HepG2 (cell line): ENCODE data around the gene C1QL4. TPM values are rescaled to one million over a fixed set of nuclear protein-coding genes. Genes with fewer than 3 reads are reported as not detected.

Experiments
- FLYWCH1 ChIP-seq: sonication (generic); formaldehyde crosslinking; IDR thresholded peaks from 2 replicates; pipeline ENCODE4 v1.8.1; 2023; ENCODE audit warnings: mild to moderate bottlenecking, missing genetic modification reagents
- KMT2B ChIP-seq: IDR thresholded peaks from 2 replicates; pipeline ENCODE4 v1.6.1; 2016; ENCODE audit warnings: missing genetic modification reagents, missing compliant biosample characterization
- MED13 ChIP-seq: sonication (generic); formaldehyde crosslinking; IDR thresholded peaks from 2 replicates; pipeline ENCODE4 v1.5.0; 2020; ENCODE audit warnings: missing genetic modification reagents
- RFXAP ChIP-seq: sonication (generic); formaldehyde crosslinking; IDR thresholded peaks from 2 replicates; pipeline ENCODE4 v1.4.0; 2020; ENCODE audit warnings: missing genetic modification reagents, borderline replicate concordance
- SATB2 ChIP-seq: sonication (generic); formaldehyde crosslinking; IDR thresholded peaks from 2 replicates; pipeline ENCODE4 v1.5.0; 2020; ENCODE audit warnings: missing genetic modification reagents
- SIN3A ChIP-seq: IDR thresholded peaks from 2 replicates; pipeline ENCODE4 v1.6.1; 2011; ENCODE audit warnings: low read depth, mild to moderate bottlenecking, control low read depth, low read length, borderline replicate concordance
- ZGPAT ChIP-seq: IDR thresholded peaks from 2 replicates; pipeline ENCODE4 v1.6.1; 2016; ENCODE audit warnings: mild to moderate bottlenecking
- ZNF501 ChIP-seq: sonication (generic); formaldehyde crosslinking; IDR thresholded peaks from 2 replicates; pipeline ENCODE4 v1.5.1; 2020; ENCODE audit warnings: mild to moderate bottlenecking, moderate library complexity, missing genetic modification reagents
- ZNF687 ChIP-seq: sonication (generic); formaldehyde crosslinking; IDR thresholded peaks from 2 replicates; pipeline ENCODE4 v1.5.1; 2020; ENCODE audit warnings: mild to moderate bottlenecking, missing genetic modification reagents, moderate library complexity
- ZSCAN31 ChIP-seq: sonication (generic); formaldehyde crosslinking; IDR thresholded peaks from 2 replicates; pipeline ENCODE4 v1.5.0; 2020; ENCODE audit warnings: low read depth, mild to moderate bottlenecking, missing genetic modification reagents
- polyA plus RNA-seq, 8 experiments: library from polyadenylated mRNA; depleted of rRNA in 3 of 8; stranded (reverse) in 7 of 8; unstranded in 1 of 8; fragments of >200 nt; fragmentation: Illumina TruSeq in 4 of 8; extraction: Trizol in 4 of 8; gene quantifications; 2 replicates each; pipeline versions ENCODE4 v1.2.1 to v1.2.3, GENCODE V29; 2011 to 2016; ENCODE audit warnings: low read depth in 4 of 8, missing spikeins in 1 of 8, mixed read lengths in 1 of 8; ENCODE audit not compliant: insufficient read depth in 1 of 8
- total RNA-seq, 5 experiments: library from RNA; depleted of rRNA; stranded (reverse); fragments of >200 nt; fragmentation: Illumina TruSeq; extraction: Trizol; gene quantifications; 2 replicates each; pipeline ENCODE4 v1.2.3, GENCODE V29; 2016; ENCODE audit warnings: low read depth in 1 of 5
- TF ChIP-seq, protein P1 (sequence below), 2 experiments: sonication (generic) in 1 of 2; formaldehyde crosslinking in 1 of 2; IDR thresholded peaks; 2 replicates each; pipeline versions ENCODE4 v1.6.1 to v1.9.0; 2014 to 2022; ENCODE audit warnings: antibody characterized with exemption in 1 of 2, borderline replicate concordance in 1 of 2, inconsistent platforms in 1 of 2, low read depth in 1 of 2, missing genetic modification reagents in 1 of 2
- TF ChIP-seq, protein P2 (sequence below): sonication (generic); formaldehyde crosslinking; IDR thresholded peaks from 2 replicates; pipeline ENCODE4 v1.5.0; 2020; ENCODE audit warnings: mild to moderate bottlenecking, missing genetic modification reagents

Gene C1QL4
- total and polyA plus RNA-seq, 2 of the 13 experiments (the other 11 are each of a cell fraction or from before 2014, with no cell fraction given), result 0.03 TPM; not detected in 1

DNA sequence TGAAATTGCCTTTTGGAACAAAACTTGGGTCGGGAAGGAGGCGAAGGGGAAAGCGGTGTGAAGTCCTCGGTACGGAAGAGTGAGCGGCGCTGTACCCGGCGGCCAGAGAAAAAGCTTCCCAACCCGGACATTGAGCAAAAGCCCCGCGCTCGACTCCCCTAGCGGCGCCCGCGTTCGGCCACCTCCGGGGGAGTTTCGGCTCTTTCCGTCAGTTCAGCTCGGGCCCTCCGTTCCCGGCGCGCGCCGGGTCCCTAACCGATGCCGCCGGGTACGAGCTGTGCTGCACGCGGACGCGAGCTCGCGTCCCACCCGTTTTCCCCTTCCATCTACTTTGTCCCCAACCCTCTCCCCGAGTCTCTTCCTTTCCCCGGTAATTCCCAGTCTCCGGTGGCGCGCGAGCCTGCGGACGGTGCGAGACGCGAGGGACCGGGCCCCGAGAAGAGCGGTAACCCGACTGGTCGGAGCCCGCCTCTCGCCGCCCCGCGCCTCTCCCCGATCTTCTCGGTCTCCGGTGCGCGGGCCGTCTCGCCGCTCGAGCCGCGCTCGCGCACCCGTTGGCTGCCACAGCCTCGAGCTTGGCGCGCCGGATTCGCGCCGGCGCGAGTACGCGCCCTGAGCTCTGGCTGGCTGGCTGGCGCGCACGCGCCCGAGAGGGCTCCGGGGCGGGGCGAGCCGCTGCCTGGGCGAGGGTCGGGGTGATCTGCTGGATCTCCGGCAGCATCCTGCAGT lies 29.8 kb upstream of the C1QL4 start (continued):
- TF ChIP-seq MED13 (CRISPR knock-in tag), result peak; percentile 41; the same call in 1 of the 2 replicates
- TF ChIP-seq ZNF687 (CRISPR knock-in tag), result peak; percentile 89
- TF ChIP-seq ZGPAT (CRISPR knock-in tag), result peak; percentile 81
- peak; percentile 73; the same call in 1 of the 2 replicates for TF ChIP-seq SIN3A
- peak; percentile 78; the same call in 1 of the 2 replicates for TF ChIP-seq RFXAP (CRISPR knock-in tag)
- TF ChIP-seq FLYWCH1, result no peak
- TF ChIP-seq, protein P1, sequence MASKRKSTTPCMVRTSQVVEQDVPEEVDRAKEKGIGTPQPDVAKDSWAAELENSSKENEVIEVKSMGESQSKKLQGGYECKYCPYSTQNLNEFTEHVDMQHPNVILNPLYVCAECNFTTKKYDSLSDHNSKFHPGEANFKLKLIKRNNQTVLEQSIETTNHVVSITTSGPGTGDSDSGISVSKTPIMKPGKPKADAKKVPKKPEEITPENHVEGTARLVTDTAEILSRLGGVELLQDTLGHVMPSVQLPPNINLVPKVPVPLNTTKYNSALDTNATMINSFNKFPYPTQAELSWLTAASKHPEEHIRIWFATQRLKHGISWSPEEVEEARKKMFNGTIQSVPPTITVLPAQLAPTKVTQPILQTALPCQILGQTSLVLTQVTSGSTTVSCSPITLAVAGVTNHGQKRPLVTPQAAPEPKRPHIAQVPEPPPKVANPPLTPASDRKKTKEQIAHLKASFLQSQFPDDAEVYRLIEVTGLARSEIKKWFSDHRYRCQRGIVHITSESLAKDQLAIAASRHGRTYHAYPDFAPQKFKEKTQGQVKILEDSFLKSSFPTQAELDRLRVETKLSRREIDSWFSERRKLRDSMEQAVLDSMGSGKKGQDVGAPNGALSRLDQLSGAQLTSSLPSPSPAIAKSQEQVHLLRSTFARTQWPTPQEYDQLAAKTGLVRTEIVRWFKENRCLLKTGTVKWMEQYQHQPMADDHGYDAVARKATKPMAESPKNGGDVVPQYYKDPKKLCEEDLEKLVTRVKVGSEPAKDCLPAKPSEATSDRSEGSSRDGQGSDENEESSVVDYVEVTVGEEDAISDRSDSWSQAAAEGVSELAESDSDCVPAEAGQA (IDR thresholded peaks at IDR 0.05; ENCODE audit: low read depth), result no peak
- TF ChIP-seq, protein P1 (CRISPR knock-in tag; IDR thresholded peaks at IDR 0.05; ENCODE audit: borderline replicate concordance), result 0 out of 2 replicates have a peak, but pooled peaks have one; percentile 31
- TF ChIP-seq SATB2 (CRISPR knock-in tag), result 0 out of 2 replicates have a peak, but pooled peaks have one; percentile 68
- TF ChIP-seq, protein P2, sequence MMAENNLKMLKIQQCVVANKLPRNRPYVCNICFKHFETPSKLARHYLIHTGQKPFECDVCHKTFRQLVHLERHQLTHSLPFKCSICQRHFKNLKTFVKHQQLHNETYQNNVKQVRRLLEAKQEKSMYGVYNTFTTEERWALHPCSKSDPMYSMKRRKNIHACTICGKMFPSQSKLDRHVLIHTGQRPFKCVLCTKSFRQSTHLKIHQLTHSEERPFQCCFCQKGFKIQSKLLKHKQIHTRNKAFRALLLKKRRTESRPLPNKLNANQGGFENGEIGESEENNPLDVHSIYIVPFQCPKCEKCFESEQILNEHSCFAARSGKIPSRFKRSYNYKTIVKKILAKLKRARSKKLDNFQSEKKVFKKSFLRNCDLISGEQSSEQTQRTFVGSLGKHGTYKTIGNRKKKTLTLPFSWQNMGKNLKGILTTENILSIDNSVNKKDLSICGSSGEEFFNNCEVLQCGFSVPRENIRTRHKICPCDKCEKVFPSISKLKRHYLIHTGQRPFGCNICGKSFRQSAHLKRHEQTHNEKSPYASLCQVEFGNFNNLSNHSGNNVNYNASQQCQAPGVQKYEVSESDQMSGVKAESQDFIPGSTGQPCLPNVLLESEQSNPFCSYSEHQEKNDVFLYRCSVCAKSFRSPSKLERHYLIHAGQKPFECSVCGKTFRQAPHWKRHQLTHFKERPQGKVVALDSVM (CRISPR knock-in tag), result peak; percentile 48
- TF ChIP-seq KMT2B (CRISPR knock-in tag), result peak; percentile 77; the same call in 1 of the 2 replicates
- peak; percentile 42 for TF ChIP-seq ZSCAN31 (CRISPR knock-in tag)
- peak; percentile 67 for TF ChIP-seq ZNF501 (CRISPR knock-in tag)
